Measurements from ENCODE around the gene CNMD. TPM values are rescaled to one million over a fixed set of nuclear protein-coding genes. Genes with fewer than 3 reads are reported as not detected.

The CNMD gene
- not detected in 2 replicates for total RNA-seq

DNA sequence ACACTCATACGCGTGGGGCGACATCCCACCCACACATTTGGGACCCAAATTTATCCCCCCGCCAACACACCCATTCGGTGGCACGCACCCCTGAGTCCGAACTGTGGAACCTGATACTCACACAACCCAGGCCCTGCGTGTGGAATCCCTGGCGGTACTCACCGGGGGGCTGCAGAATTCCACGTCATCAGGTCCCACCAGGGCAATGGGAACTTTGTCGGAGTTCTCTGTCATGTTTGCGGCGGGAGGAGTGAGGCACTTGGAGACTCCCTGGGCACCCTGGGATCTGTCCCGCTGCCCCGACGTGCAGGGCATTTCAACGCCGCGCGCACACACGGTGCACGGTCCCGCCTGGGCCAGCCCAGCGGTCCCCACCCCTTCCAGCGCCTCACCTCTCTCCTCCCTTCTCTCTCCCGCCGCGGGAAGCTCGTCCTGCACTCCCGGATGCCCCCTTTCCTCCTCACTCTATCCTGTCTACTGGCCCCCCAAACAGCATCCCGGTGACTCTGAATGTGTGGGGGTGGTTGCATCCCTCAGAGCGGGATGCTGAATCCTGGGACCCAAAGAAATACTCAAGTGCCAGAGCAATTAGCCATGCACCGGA lies at the start of gene CNMD:
TSS of gene CNMD (minus strand) at position 353 of the 604 bp plus-strand sequence. CDS start at position 234, 119 bp downstream.

Other genes with a start within 250 kb of the CNMD start
- 3.9 and 5.4 TPM in 2 replicates for gene HNRNPA1L2, start 97.4 kb downstream of the CNMD start, total RNA-seq
- gene SUGT1, start 87.0 kb downstream of the CNMD start, total RNA-seq: 51.4 and 66.7 TPM in 2 replicates
- not detected in 2 replicates for gene PCDH8, start 108.8 kb upstream of the CNMD start, total RNA-seq

Measured in uterine smooth muscle cell (primary cell).